ENCODE data around the gene SYTL2.

Gene SYTL2

GRCh38 chr11:85724748-85725465 is 86.0 kb downstream of the SYTL2 start:
- H3K4me3 ChIP-seq (IDR thresholded peaks at IDR 0.05; ENCODE audit: insufficient read depth, low read depth, low read length): no peak overlapping the region
- TF ChIP-seq CTCF (conservative IDR thresholded peaks at IDR 0.05; ENCODE audit: low read depth, low read length): no peak
- no peak overlapping the region for H3K4me2 ChIP-seq
- no peak overlapping the region for H3K27ac ChIP-seq
- no peak overlapping the region for H3K9ac ChIP-seq
- H2AFZ ChIP-seq (ENCODE audit: low read depth): no peak overlapping the region
- no peaks in the 10 kb centered on the region for H3K27me3 ChIP-seq (ENCODE audit: insufficient read depth, low read depth)
- H3K79me2 ChIP-seq (ENCODE audit: insufficient read depth, low read depth): no peaks in the 10 kb centered on the region
- H3K36me3 ChIP-seq (ENCODE audit: insufficient read depth): no peaks in the 10 kb centered on the region
- no peaks in the 10 kb centered on the region for H4K20me1 ChIP-seq (ENCODE audit: insufficient read depth)
- H3K4me1 ChIP-seq (ENCODE audit: low read depth, poor library complexity, severe bottlenecking): no peaks in the 10 kb centered on the region

GRCh38 chr11:85723088-85723487 is 87.9 kb downstream of the SYTL2 start:
- H3K4me2 ChIP-seq: no peak overlapping the region
- no peak overlapping the region for H3K9ac ChIP-seq
- no peak overlapping the region for H3K27ac ChIP-seq
- no peaks in the 10 kb centered on the region for H4K20me1 ChIP-seq (ENCODE audit: insufficient read depth)
- H3K79me2 ChIP-seq (ENCODE audit: insufficient read depth, low read depth): no peaks in the 10 kb centered on the region
- H3K4me1 ChIP-seq (ENCODE audit: low read depth, poor library complexity, severe bottlenecking): no peaks in the 10 kb centered on the region
- H3K36me3 ChIP-seq (ENCODE audit: insufficient read depth): no peaks in the 10 kb centered on the region
- H2AFZ ChIP-seq (ENCODE audit: low read depth): no peak overlapping the region
- no peak overlapping the region for H3K4me3 ChIP-seq (IDR thresholded peaks at IDR 0.05; ENCODE audit: insufficient read depth, low read depth, low read length)
- no peaks in the 10 kb centered on the region for H3K27me3 ChIP-seq (ENCODE audit: insufficient read depth, low read depth)
- TF ChIP-seq CTCF (conservative IDR thresholded peaks at IDR 0.05; ENCODE audit: low read depth, low read length): no peak

- no peak overlapping the region for H3K9ac ChIP-seq
- no peak for TF ChIP-seq CTCF (conservative IDR thresholded peaks at IDR 0.05; ENCODE audit: low read depth, low read length)
- H3K27ac ChIP-seq: no peak overlapping the region
- H3K27me3 ChIP-seq (ENCODE audit: insufficient read depth, low read depth): no peaks in the 10 kb centered on the region
- H3K79me2 ChIP-seq (ENCODE audit: insufficient read depth, low read depth): no peaks in the 10 kb centered on the region
- H3K36me3 ChIP-seq (ENCODE audit: insufficient read depth): no peaks in the 10 kb centered on the region
- no peak overlapping the region for H3K4me3 ChIP-seq (IDR thresholded peaks at IDR 0.05; ENCODE audit: insufficient read depth, low read depth, low read length)
- no peak overlapping the region for H3K4me2 ChIP-seq
- no peaks in the 10 kb centered on the region for H4K20me1 ChIP-seq (ENCODE audit: insufficient read depth)
- H2AFZ ChIP-seq (ENCODE audit: low read depth): no peak overlapping the region
- peaks cover 16% of the 10 kb centered on the region for H3K4me1 ChIP-seq (ENCODE audit: low read depth, poor library complexity, severe bottlenecking)
Observed at GRCh38 chr11:85721191-85721590, 89.8 kb downstream of the SYTL2 start.

- Histone ChIP-seq H2AFZ (ENCODE audit: low read depth) (no peak overlapping the region), H3K27ac (no peak overlapping the region), H3K4me1 (ENCODE audit: low read depth, poor library complexity, severe bottlenecking) (peaks cover 24% of the 10 kb centered on the region), H3K4me2 (no peak overlapping the region), H3K27me3 (ENCODE audit: insufficient read depth, low read depth) (no peaks in the 10 kb centered on the region), H3K36me3 (ENCODE audit: insufficient read depth) (no peaks in the 10 kb centered on the region), H3K4me3 (IDR thresholded peaks at IDR 0.05; ENCODE audit: insufficient read depth, low read depth, low read length) (no peak overlapping the region), H4K20me1 (ENCODE audit: insufficient read depth) (no peaks in the 10 kb centered on the region), H3K9ac (no peak overlapping the region), H3K79me2 (ENCODE audit: insufficient read depth, low read depth) (no peaks in the 10 kb centered on the region)
- TF ChIP-seq CTCF (conservative IDR thresholded peaks at IDR 0.05; ENCODE audit: low read depth, low read length): no peak
Observed at GRCh38 chr11:85718991-85719807, 91.7 kb downstream of the SYTL2 start.
